GM23248 (cell line): ENCODE measurements around the gene CREB5.

ENCODE experiments used
- EZH2 ChIP-seq: fragments of 200-600 bp; sonication (generic); IDR thresholded peaks from 2 replicates; pipeline ENCODE4 v1.6.1; 2018; ENCODE audit warnings: antibody characterized with exemption, mild to moderate bottlenecking; ENCODE audit not compliant: insufficient read depth, poor library complexity, severe bottlenecking
- EZH2phosphoT487 ChIP-seq: fragments of 200-600 bp; sonication (generic); IDR thresholded peaks from 2 replicates; pipeline ENCODE4 v1.6.1; 2018; ENCODE audit warnings: antibody characterized with exemption, moderate library complexity, mild to moderate bottlenecking, low read depth; ENCODE audit not compliant: insufficient read depth

DNA sequence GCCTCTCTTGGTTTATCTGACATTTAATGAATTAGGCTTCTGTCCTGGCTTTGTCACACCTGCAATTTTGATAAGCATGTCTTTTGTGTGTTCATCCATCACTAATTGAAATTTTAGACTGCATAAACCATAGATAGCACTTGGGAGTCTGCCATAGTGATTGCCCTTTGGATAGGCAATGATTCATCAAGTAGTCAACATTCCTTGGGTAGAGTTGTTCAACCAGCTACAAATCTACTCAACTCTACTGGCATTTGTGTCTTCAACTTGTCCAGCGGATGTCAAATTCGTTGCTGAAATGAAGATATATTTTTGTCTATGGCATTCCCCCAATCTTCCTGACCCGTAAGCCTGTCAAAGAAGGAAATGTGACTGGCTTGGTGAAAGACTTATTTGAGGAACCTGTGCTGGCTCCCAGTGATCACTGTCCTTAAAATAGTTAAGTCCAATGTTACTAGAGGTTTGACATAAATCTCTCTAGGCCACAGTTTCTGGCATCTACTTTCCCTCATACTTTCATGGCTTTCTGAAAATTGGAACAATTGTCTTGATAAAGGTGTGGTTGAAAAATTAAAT lies 33.7 kb upstream of the CREB5 start:
- no peak for TF ChIP-seq EZH2
- TF ChIP-seq EZH2phosphoT487: no peak
